HepG2 (cell line): ENCODE data around the gene MAN2A1. TPM values are rescaled to one million over a fixed set of nuclear protein-coding genes. Genes with fewer than 3 reads are reported as not detected.

ENCODE experiments used
- CREB1 ChIP-seq, 2 experiments: fragments of 450-650 bp in 1 of 2; IDR thresholded peaks; 2 replicates each; pipeline ENCODE4 v1.6.1; 2016 to 2017; ENCODE audit warnings: control low read depth in 1 of 2, mild to moderate bottlenecking in 1 of 2, missing compliant biosample characterization in 1 of 2, missing genetic modification characterization in 1 of 2
- ELK4 ChIP-seq: sonication (generic); formaldehyde crosslinking; IDR thresholded peaks from 2 replicates; pipeline ENCODE4 v1.9.0; 2021; ENCODE audit warnings: missing genetic modification reagents, borderline replicate concordance
- HOXA3 ChIP-seq: sonication (generic); formaldehyde crosslinking; IDR thresholded peaks from 2 replicates; pipeline ENCODE4 v1.5.0; 2020; ENCODE audit warnings: missing genetic modification reagents
- IRF9 ChIP-seq: sonication (generic); formaldehyde crosslinking; IDR thresholded peaks from 2 replicates; pipeline ENCODE4 v1.8.0; 2022; ENCODE audit warnings: missing genetic modification reagents, mild to moderate bottlenecking, borderline replicate concordance
- MTA1 ChIP-seq: sonication (generic); formaldehyde crosslinking; IDR thresholded peaks from 2 replicates; pipeline ENCODE4 v1.4.0; 2020; ENCODE audit warnings: missing genetic modification reagents, mild to moderate bottlenecking, borderline replicate concordance
- NR2F1 ChIP-seq, 2 experiments: fragments of 450-650 bp in 1 of 2; formaldehyde crosslinking in 1 of 2; IDR thresholded peaks; 2 replicates each; pipeline versions ENCODE4 v1.5.0 to v1.6.1; 2016 to 2020; ENCODE audit warnings: mild to moderate bottlenecking in 1 of 2, missing compliant biosample characterization in 1 of 2, missing genetic modification reagents in 1 of 2, moderate library complexity in 1 of 2
- NRL ChIP-seq: sonication (generic); formaldehyde crosslinking; IDR thresholded peaks from 2 replicates; pipeline ENCODE4 v1.5.0; 2020; ENCODE audit warnings: missing genetic modification reagents, mild to moderate bottlenecking, moderate library complexity, borderline replicate concordance
- REL ChIP-seq: sonication (generic); formaldehyde crosslinking; conservative IDR thresholded peaks from 2 replicates; pipeline ENCODE4 v1.8.0; 2022; ENCODE audit warnings: mild to moderate bottlenecking, missing genetic modification reagents, moderate library complexity
- SPEN ChIP-seq: sonication (generic); formaldehyde crosslinking; IDR thresholded peaks from 2 replicates; pipeline ENCODE4 v1.5.1; 2020; ENCODE audit warnings: low read depth, mild to moderate bottlenecking, missing genetic modification reagents
- XBP1 ChIP-seq: sonication (generic); formaldehyde crosslinking; IDR thresholded peaks from 2 replicates; pipeline ENCODE4 v1.5.0; 2020; ENCODE audit warnings: missing genetic modification reagents
- XRCC5 ChIP-seq: fragments of 200-400 bp; formaldehyde crosslinking; optimal IDR thresholded peaks from 2 replicates; pipeline ENCODE3; 2017; ENCODE audit warnings: mild to moderate bottlenecking, low read length
- ZBTB10 ChIP-seq: sonication (generic); formaldehyde crosslinking; IDR thresholded peaks from 2 replicates; pipeline ENCODE4 v1.4.0; 2020; ENCODE audit warnings: missing genetic modification reagents, borderline replicate concordance
- ZNF333 ChIP-seq: sonication (generic); formaldehyde crosslinking; IDR thresholded peaks from 2 replicates; pipeline ENCODE4 v1.4.0; 2020; ENCODE audit warnings: mild to moderate bottlenecking, missing genetic modification reagents, borderline replicate concordance
- ZNF709 ChIP-seq: sonication (generic); formaldehyde crosslinking; IDR thresholded peaks from 2 replicates; pipeline ENCODE4 v1.5.0; 2020; ENCODE audit warnings: mild to moderate bottlenecking, missing genetic modification reagents
- ZNF761 ChIP-seq: sonication (generic); formaldehyde crosslinking; conservative IDR thresholded peaks from 2 replicates; pipeline ENCODE4 v1.4.0; 2020; ENCODE audit warnings: mild to moderate bottlenecking, missing genetic modification reagents
- polyA plus RNA-seq, 8 experiments: library from polyadenylated mRNA; depleted of rRNA in 3 of 8; stranded (reverse) in 7 of 8; unstranded in 1 of 8; fragments of >200 nt; fragmentation: Illumina TruSeq in 4 of 8; extraction: Trizol in 4 of 8; gene quantifications; 2 replicates each; pipeline versions ENCODE4 v1.2.1 to v1.2.3, GENCODE V29; 2011 to 2016; ENCODE audit warnings: low read depth in 4 of 8, missing spikeins in 1 of 8, mixed read lengths in 1 of 8; ENCODE audit not compliant: insufficient read depth in 1 of 8
- total RNA-seq, 5 experiments: library from RNA; depleted of rRNA; stranded (reverse); fragments of >200 nt; fragmentation: Illumina TruSeq; extraction: Trizol; gene quantifications; 2 replicates each; pipeline ENCODE4 v1.2.3, GENCODE V29; 2016; ENCODE audit warnings: low read depth in 1 of 5
- TF ChIP-seq, protein P1 (sequence below): sonication (generic); formaldehyde crosslinking; IDR thresholded peaks from 2 replicates; pipeline ENCODE4 v1.4.0; 2020; ENCODE audit warnings: missing genetic modification reagents, low read depth, mild to moderate bottlenecking, borderline replicate concordance
- TF ChIP-seq, protein P2 (sequence below): IDR thresholded peaks from 2 replicates; pipeline ENCODE4 v1.6.1; 2016; ENCODE audit warnings: missing compliant biosample characterization, missing genetic modification reagents, borderline replicate concordance
- TF ChIP-seq, protein P3 (sequence below): sonication (generic); formaldehyde crosslinking; IDR thresholded peaks from 2 replicates; pipeline ENCODE4 v1.4.0; 2020; ENCODE audit warnings: missing genetic modification reagents

Gene MAN2A1
- total and polyA plus RNA-seq, 2 of the 13 experiments (the other 11 are each of a cell fraction or from before 2014, with no cell fraction given), result 56.2 to 80.5 TPM

GRCh38 chr5:109690975-109691574 lies 1.3 kb downstream of the MAN2A1 start (continued):
- TF ChIP-seq ZBTB10 (no peak), NR2F1 (CRISPR knock-in tag; IDR thresholded peaks at IDR 0.05) (peak in 1 of 2 experiments; percentile 27; a peak in 1 of 4 replicates), XRCC5 (peak; percentile 57), REL (CRISPR knock-in tag) (0 out of 2 replicates have a peak, but pooled peaks have one; percentile 62), NRL (CRISPR knock-in tag) (no peak), MTA1 (CRISPR knock-in tag) (no peak), ZNF333 (CRISPR knock-in tag) (no peak), ZNF709 (CRISPR knock-in tag) (no peak), HOXA3 (peak; percentile 41; the same call in 1 of the 2 replicates), CREB1 (IDR thresholded peaks at IDR 0.05) (peak; percentile 61), CREB1 (CRISPR knock-in tag; IDR thresholded peaks at IDR 0.05) (peak; percentile 37; the same call in 1 of the 2 replicates), ZNF761 (CRISPR knock-in tag) (no peak), ELK4 (CRISPR knock-in tag) (no peak), SPEN (CRISPR knock-in tag) (peak; percentile 46), IRF9 (CRISPR knock-in tag) (no peak; the same call in 1 of the 2 replicates), XBP1 (no peak)
- TF ChIP-seq, protein P1, sequence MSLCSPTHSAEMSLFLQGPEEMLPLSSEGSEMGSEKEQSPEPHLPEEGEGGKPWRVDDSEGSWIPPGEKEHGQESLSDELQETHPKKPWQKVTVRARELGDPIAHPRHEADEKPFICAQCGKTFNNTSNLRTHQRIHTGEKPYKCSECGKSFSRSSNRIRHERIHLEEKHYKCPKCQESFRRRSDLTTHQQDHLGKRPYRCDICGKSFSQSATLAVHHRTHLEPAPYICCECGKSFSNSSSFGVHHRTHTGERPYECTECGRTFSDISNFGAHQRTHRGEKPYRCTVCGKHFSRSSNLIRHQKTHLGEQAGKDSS (CRISPR knock-in tag), result no peak
- TF ChIP-seq, protein P2, sequence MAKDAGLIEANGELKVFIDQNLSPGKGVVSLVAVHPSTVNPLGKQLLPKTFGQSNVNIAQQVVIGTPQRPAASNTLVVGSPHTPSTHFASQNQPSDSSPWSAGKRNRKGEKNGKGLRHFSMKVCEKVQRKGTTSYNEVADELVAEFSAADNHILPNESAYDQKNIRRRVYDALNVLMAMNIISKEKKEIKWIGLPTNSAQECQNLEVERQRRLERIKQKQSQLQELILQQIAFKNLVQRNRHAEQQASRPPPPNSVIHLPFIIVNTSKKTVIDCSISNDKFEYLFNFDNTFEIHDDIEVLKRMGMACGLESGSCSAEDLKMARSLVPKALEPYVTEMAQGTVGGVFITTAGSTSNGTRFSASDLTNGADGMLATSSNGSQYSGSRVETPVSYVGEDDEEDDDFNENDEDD (CRISPR knock-in tag), result no peak
- TF ChIP-seq, protein P3, sequence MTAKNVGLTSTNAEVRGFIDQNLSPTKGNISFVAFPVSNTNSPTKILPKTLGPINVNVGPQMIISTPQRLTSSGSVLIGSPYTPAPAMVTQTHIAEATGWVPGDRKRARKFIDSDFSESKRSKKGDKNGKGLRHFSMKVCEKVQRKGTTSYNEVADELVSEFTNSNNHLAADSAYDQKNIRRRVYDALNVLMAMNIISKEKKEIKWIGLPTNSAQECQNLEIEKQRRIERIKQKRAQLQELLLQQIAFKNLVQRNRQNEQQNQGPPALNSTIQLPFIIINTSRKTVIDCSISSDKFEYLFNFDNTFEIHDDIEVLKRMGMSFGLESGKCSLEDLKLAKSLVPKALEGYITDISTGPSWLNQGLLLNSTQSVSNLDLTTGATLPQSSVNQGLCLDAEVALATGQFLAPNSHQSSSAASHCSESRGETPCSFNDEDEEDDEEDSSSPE (CRISPR knock-in tag), result peak; percentile 5; the same call in 1 of the 2 replicates
